ENCODE measurements around the gene STAC2. TPM values are rescaled to one million over a fixed set of nuclear protein-coding genes. Genes with fewer than 3 reads are reported as not detected.

STAC2 gene
- total RNA-seq, 6 donors from 2014 or later: 0.24 to 1.1 (median 0.48) TPM; not detected in 2

GRCh38 chr17:39167476-39167875 lies 58.3 kb downstream of the STAC2 start:
- TF ChIP-seq POLR2AphosphoS5 (IDR thresholded peaks at IDR 0.05) (no peak), POLR2A (IDR thresholded peaks at IDR 0.05) (no peak)
- peaks cover 0 to 8% (median 2%) of the 10 kb centered on the region in 4 donors for H3K27me3 ChIP-seq
- H3K4me1 ChIP-seq: peaks cover 15 to 26% (median 25%) of the 10 kb centered on the region in 4 donors
- H3K4me3 ChIP-seq: no peak overlapping the region
- 29 to 31% methylated on average over 2 of the region's 2 CpGs for WGBS, 2 donors
- peak in 1 of 2 donors; percentile 5 for ATAC-seq (ENCODE audit: low FRiP score in 2 of 2)
- no peaks in the 10 kb centered on the region for H3K9me3 ChIP-seq
- H3K36me3 ChIP-seq: no peaks in the 10 kb centered on the region
- H3K27ac ChIP-seq: no peak overlapping the region
- no peak for DNase-seq

- ATAC-seq (ENCODE audit: low FRiP score in 2 of 2): no peak
- Histone ChIP-seq H3K4me3 (no peak overlapping the region), H3K27ac (no peak overlapping the region), H3K36me3 (no peaks in the 10 kb centered on the region), H3K9me3 (no peaks in the 10 kb centered on the region), H3K4me1 (peaks cover 15 to 26% (median 25%) of the 10 kb centered on the region in 4 donors), H3K27me3 (peaks cover 0 to 8% (median 2%) of the 10 kb centered on the region in 4 donors)
- 59 to 64% methylated on average over 7 of the region's 7 CpGs for WGBS, 2 donors
- DNase-seq: no peak
- TF ChIP-seq POLR2A (IDR thresholded peaks at IDR 0.05): no peak
- no peak for TF ChIP-seq POLR2AphosphoS5 (IDR thresholded peaks at IDR 0.05)
- no peak for TF ChIP-seq CTCF (IDR thresholded peaks at IDR 0.05)
- no peak for TF ChIP-seq EP300 (IDR thresholded peaks at IDR 0.05)
Observed at GRCh38 chr17:39166437-39167335, 59.1 kb downstream of the STAC2 start.

GRCh38 chr17:39165841-39166349 lies 59.9 kb downstream of the STAC2 start, which contains the start of gene ARL5C:
Gene ARL5C (minus strand): TSS chr17:39166161. CDS start chr17:39165760, 401 bp downstream.
- DNase-seq: no peak
- 67 to 78% methylated on average over 1 to 12 of the region's 17 CpGs for WGBS, 2 donors
- Histone ChIP-seq H3K4me1 (peaks cover 15 to 26% (median 25%) of the 10 kb centered on the region in 4 donors), H3K36me3 (no peaks in the 10 kb centered on the region), H3K27ac (peak within 1 kb of the TSS in 2 of 4 donors; percentile 11 to 32), H3K9me3 (no peaks in the 10 kb centered on the region), H3K27me3 (peaks cover 0 to 8% (median 2%) of the 10 kb centered on the region in 4 donors), H3K4me3 (peak within 1 kb of the TSS; percentile 18 to 54 (median 44))
- TF ChIP-seq POLR2A (IDR thresholded peaks at IDR 0.05) (no peak), POLR2AphosphoS5 (IDR thresholded peaks at IDR 0.05) (no peak), CTCF (IDR thresholded peaks at IDR 0.05) (no peak), EP300 (IDR thresholded peaks at IDR 0.05) (no peak)
- no peak for ATAC-seq (ENCODE audit: low FRiP score in 2 of 2)

GRCh38 chr17:39165178-39165840 lies 60.4 kb downstream of the STAC2 start:
- no peak for TF ChIP-seq POLR2A (IDR thresholded peaks at IDR 0.05)
- TF ChIP-seq CTCF (IDR thresholded peaks at IDR 0.05): no peak
- TF ChIP-seq EP300 (IDR thresholded peaks at IDR 0.05): no peak
- no peak for TF ChIP-seq POLR2AphosphoS5 (IDR thresholded peaks at IDR 0.05)
- H3K9me3 ChIP-seq: no peaks in the 10 kb centered on the region
- peak in 1 of 2 donors; percentile 17 for ATAC-seq (ENCODE audit: low FRiP score in 2 of 2)
- H3K27ac ChIP-seq: peak overlapping the region in 2 of 4 donors; percentile 11 to 32
- H3K4me3 ChIP-seq: peak overlapping the region; percentile 18 to 54 (median 44)
- 5 to 6% methylated on average over 15 to 24 of the region's 51 CpGs for WGBS, 2 donors
- DNase-seq: peak in 1 of 2 donors; percentile 80
- no peaks in the 10 kb centered on the region for H3K36me3 ChIP-seq
- H3K4me1 ChIP-seq: peaks cover 15 to 26% (median 25%) of the 10 kb centered on the region in 4 donors
- peaks cover 0 to 8% (median 2%) of the 10 kb centered on the region in 4 donors for H3K27me3 ChIP-seq

All from upper lobe of left lung (tissue), 6 donors.